ENCODE measurements around the gene RGS10.

DNA sequence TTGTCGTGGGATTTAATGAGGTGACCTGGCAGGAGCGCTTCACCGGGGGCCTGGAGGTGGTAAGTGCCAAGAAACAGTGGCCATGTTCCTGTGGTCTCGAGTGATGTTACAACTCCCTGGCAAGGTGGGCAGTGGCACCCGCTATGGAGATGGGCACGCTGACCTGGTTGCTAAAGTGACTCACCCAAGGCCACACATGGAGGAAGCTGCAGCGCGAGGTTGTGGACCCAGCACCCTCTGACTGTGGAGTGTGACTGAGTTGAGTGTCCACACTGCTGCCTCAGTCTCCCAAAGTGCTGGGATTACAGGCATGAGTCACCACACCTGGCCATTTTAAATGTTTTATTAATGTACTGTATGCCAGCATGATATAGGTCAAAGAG, 73.2 kb downstream of the RGS10 start:
- TF ChIP-seq, protein P1, sequence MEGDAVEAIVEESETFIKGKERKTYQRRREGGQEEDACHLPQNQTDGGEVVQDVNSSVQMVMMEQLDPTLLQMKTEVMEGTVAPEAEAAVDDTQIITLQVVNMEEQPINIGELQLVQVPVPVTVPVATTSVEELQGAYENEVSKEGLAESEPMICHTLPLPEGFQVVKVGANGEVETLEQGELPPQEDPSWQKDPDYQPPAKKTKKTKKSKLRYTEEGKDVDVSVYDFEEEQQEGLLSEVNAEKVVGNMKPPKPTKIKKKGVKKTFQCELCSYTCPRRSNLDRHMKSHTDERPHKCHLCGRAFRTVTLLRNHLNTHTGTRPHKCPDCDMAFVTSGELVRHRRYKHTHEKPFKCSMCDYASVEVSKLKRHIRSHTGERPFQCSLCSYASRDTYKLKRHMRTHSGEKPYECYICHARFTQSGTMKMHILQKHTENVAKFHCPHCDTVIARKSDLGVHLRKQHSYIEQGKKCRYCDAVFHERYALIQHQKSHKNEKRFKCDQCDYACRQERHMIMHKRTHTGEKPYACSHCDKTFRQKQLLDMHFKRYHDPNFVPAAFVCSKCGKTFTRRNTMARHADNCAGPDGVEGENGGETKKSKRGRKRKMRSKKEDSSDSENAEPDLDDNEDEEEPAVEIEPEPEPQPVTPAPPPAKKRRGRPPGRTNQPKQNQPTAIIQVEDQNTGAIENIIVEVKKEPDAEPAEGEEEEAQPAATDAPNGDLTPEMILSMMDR (conservative IDR thresholded peaks at IDR 0.05; ENCODE audit: low read length) = no peak
- no peak for TF ChIP-seq EZH2phosphoT487 (IDR thresholded peaks at IDR 0.05; ENCODE audit: borderline replicate concordance)
